SH-SY5Y (cell line): ENCODE data around the gene VOPP1.
A peak's percentile ranks its signal among the peaks of the same experiment; 100 is the strongest.

ENCODE experiments used
- GATA2 ChIP-seq: IDR thresholded peaks from 2 replicates; pipeline ENCODE4 v1.6.1; 2011; ENCODE audit warnings: mild to moderate bottlenecking, low read depth, low read length
- GATA3 ChIP-seq: IDR thresholded peaks from 2 replicates; pipeline ENCODE4 v1.6.1; 2011; ENCODE audit warnings: low read depth, mild to moderate bottlenecking, low read length, moderate library complexity

DNA sequence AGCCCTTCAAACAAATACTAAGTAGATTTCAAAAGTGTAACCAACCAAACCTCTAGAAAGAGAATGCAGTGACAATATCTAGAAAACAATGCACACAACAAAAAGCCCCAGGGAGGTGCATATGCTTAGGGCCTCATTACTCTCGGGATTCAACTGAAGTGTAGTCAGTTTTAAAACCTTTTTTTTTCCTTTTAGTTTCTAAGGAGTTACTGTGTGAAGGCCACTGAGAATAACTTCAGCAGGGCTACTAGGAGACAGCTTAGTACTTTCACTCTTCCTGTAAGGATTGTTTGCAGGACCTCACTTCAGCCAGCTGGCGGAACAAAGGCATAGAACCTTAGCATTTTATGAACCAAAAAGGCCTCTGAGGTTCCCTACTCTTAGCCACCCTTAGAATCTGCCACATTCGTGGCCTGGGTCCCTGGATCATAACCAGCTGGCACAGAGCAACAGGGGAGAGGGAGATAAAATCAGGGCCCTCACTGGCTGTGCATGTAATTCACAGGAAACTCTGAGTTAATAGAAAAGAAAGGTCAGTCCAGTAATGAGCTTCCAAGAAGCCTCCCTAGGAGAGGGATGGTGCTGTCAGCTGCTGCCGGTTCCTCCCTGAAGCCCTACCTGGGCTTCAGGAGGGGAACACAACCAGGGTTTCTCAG is 3.6 kb downstream of the VOPP1 start:
- TF ChIP-seq GATA2 (peak; percentile 98), GATA3 (peak; percentile 78)
